Activated CD4-positive, alpha-beta T cell treated with anti-CD3 and anti-CD28 coated beads, Interleukin-2, amount 10 ng/mL, durations not matched to agents 7 days and 5 days (primary cell): ENCODE measurements around the gene DTNBP1. TPM values are rescaled to one million over a fixed set of nuclear protein-coding genes. Genes with fewer than 3 reads are reported as not detected.
A peak's percentile ranks its signal among the peaks of the same experiment; 100 is the strongest.

Experiments used
- CTCF ChIA-PET: fragments of 350-600 bp; sonication (Branson Sonifier 250); formaldehyde crosslinking; loops from one replicate; lab custom pipeline; 2021; ENCODE audit warnings: antibody characterized with exemption; lab: Charles Lee
- POLR2A ChIA-PET: fragments of 350-600 bp; sonication (Branson Sonifier 250); formaldehyde crosslinking; loops from one replicate; lab custom pipeline; 2021; ENCODE audit warnings: antibody characterized with exemption; lab: Charles Lee
- DNase-seq: peaks from one replicate; pipeline ENCODE4 v3.0.0-alpha.2; 2020
- H3K27ac Mint-ChIP-seq: one replicate; pipeline ENCODE4 v1.8.0; 2021; ENCODE audit warnings: mild to moderate bottlenecking, moderate library complexity, mixed read lengths
- H3K27me3 Mint-ChIP-seq: one replicate; pipeline ENCODE4 v1.8.0; 2021; ENCODE audit warnings: mixed read lengths
- H3K36me3 Mint-ChIP-seq: one replicate; pipeline ENCODE4 v1.8.0; 2021; ENCODE audit warnings: low read depth, mixed read lengths
- H3K4me1 Mint-ChIP-seq: one replicate; pipeline ENCODE4 v1.8.0; 2021; ENCODE audit warnings: mixed read lengths
- H3K4me3 Mint-ChIP-seq: one replicate; pipeline ENCODE4 v1.8.0; 2021; ENCODE audit warnings: mild to moderate bottlenecking, moderate library complexity, mixed read lengths
- H3K9me3 Mint-ChIP-seq: one replicate; pipeline ENCODE4 v1.8.0; 2021; ENCODE audit warnings: mixed read lengths
- total RNA-seq, 2 experiments: library from RNA; stranded (reverse); gene quantifications; one replicate each; pipeline ENCODE4 v1.2.3, GENCODE V29; 2021

Gene DTNBP1
- total RNA-seq, 2 experiments from 2014 or later, result 22.3 to 23.5 TPM

DNA sequence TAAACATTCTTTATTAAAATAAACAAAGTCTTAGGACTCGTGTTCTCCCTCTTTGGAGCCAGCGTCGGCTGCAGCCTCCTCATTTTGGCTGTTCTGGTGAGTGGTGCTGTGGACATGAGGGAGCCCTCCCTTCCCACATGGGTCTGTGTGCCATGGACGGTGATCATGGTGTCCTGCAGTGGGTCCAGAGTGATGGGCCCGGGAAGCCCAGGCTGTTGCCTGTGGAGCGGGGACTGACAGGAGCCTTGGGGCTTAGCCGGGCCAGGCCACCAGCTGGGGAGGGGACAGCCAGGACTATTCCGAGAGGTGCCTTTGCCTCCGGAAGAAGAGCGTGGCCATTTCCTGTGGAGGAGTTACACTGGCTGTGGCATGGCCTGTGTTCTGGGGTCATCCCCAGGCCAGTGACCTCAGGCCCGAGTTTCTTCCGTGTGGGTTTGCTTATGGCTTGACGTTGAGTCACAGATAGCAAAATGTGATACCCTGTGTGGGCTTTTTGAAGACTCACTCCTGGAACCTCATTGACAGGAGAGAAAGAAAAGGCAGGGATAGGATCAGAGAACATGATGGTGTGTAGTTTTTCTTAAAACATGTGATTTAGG, 153.4 kb downstream of the DTNBP1 start:
- Mint-ChIP-seq H3K27me3 (no peaks in the 10 kb centered on the region), H3K9me3 (no peaks in the 10 kb centered on the region), H3K27ac (no peak overlapping the region), H3K4me1 (peaks cover 1% of the 10 kb centered on the region), H3K4me3 (no peak overlapping the region), H3K36me3 (peaks cover 31% of the 10 kb centered on the region)
- ChIA-PET POLR2A (no interaction called here), CTCF (no interaction called here)
- no peak for DNase-seq

DNA sequence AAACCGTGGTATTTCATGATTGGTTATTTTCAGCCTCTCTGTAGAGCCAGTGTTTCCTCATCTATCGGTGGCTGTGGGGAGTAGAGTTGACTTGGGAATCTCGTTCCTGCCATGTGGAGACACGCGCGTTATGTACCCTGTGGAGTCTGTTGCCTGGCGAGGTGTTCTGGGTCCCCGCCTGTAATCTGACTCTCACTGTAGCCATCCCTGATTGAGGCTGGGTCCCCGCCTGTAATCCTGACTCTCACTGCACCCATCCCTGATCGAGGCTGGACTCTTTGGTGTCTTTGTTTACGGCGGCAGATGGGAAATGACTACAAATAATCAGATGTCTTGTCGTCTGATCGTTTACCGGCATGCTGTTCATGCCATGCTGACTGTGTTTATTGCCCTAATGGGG, 153.9 kb downstream of the DTNBP1 start:
- ChIA-PET CTCF (no interaction called here), POLR2A (no interaction called here)
- no peaks in the 10 kb centered on the region for H3K9me3 Mint-ChIP-seq
- H3K4me3 Mint-ChIP-seq, result no peak overlapping the region
- no peaks in the 10 kb centered on the region for H3K27me3 Mint-ChIP-seq
- H3K4me1 Mint-ChIP-seq, result no peaks in the 10 kb centered on the region
- H3K36me3 Mint-ChIP-seq, result peaks cover 26% of the 10 kb centered on the region
- no peak for DNase-seq
- H3K27ac Mint-ChIP-seq, result no peak overlapping the region

DNA sequence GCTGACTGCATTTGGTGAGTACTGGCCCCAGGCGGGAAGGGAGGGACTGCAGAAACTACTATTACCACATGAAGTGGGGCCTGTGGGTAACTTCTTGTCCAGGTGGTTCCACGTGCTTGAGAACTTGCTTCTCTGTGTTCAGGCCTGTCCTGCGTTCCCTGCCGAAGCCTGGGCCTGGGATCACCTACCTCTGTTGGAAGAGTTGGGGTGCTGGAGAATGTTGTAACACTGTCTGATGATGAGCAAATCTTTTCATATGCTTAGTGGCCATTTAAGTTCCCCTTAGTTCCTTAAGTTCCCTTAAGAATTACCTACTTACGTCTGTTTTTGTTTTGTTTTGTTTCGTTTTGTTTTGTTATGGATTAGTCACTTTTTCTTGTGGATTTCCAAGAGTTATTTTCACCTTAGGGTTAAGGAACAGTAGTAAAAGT, 154.4 kb downstream of the DTNBP1 start:
- no peaks in the 10 kb centered on the region for H3K9me3 Mint-ChIP-seq
- no peak for DNase-seq
- no peak overlapping the region for H3K4me3 Mint-ChIP-seq
- no peaks in the 10 kb centered on the region for H3K27me3 Mint-ChIP-seq
- ChIA-PET CTCF (no interaction called here), POLR2A (no interaction called here)
- no peaks in the 10 kb centered on the region for H3K4me1 Mint-ChIP-seq
- H3K27ac Mint-ChIP-seq, result no peak overlapping the region
- peaks cover 23% of the 10 kb centered on the region for H3K36me3 Mint-ChIP-seq

DNA sequence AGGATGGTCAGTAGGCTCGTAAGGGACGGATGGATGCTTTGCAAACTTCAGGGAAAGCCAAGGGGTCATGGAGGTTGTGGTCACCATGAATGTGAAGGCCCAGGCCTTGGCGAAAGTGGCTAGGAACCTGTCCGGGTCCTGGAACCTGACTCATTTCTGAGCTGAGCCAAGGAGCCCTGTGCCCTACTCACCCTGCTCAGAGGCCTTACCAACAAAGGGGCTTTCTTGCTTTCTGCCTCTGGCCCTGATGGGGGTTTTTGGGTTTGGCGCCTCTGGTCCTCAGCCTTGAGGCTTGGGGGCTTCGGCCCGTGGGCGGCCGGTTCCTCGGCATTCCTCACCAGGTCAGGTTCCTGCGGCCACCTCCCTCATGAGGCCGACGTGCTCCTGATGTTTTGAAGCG, 155.1 kb downstream of the DTNBP1 start:
- CTCF ChIA-PET, result no interaction called here
- POLR2A ChIA-PET, result no interaction called here
- H3K9me3 Mint-ChIP-seq, result no peaks in the 10 kb centered on the region
- H3K27ac Mint-ChIP-seq, result no peak overlapping the region
- H3K4me1 Mint-ChIP-seq, result no peaks in the 10 kb centered on the region
- peaks cover 18% of the 10 kb centered on the region for H3K36me3 Mint-ChIP-seq
- DNase-seq, result no peak
- H3K27me3 Mint-ChIP-seq, result no peaks in the 10 kb centered on the region
- H3K4me3 Mint-ChIP-seq, result no peak overlapping the region

DNA sequence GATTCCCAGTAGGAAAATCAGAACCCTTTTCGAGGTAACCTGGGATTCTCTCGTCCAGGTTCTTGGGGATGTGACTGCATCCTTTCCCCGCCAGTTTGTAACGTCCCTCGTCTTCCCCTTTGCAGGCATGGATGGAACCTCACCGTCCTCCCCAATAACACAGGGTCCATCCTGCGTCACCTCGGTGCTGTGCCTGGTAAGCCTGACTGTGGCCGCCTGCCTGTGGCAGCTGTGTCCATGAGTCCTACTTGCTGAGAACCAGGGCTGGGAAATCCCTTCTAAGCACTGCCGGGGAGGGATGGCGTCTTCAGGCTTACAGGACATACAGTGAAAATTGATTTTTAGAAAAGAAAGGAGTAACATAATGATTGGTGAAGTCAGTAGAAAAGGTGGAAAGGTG, 155.6 kb downstream of the DTNBP1 start:
- H3K36me3 Mint-ChIP-seq, result peaks cover 13% of the 10 kb centered on the region
- peak overlapping the region; percentile 2 for H3K27ac Mint-ChIP-seq
- POLR2A ChIA-PET, result no interaction called here
- CTCF ChIA-PET, result no interaction called here
- H3K27me3 Mint-ChIP-seq, result no peaks in the 10 kb centered on the region
- no peak overlapping the region for H3K4me3 Mint-ChIP-seq
- no peaks in the 10 kb centered on the region for H3K4me1 Mint-ChIP-seq
- no peak for DNase-seq
- H3K9me3 Mint-ChIP-seq, result no peaks in the 10 kb centered on the region

DNA sequence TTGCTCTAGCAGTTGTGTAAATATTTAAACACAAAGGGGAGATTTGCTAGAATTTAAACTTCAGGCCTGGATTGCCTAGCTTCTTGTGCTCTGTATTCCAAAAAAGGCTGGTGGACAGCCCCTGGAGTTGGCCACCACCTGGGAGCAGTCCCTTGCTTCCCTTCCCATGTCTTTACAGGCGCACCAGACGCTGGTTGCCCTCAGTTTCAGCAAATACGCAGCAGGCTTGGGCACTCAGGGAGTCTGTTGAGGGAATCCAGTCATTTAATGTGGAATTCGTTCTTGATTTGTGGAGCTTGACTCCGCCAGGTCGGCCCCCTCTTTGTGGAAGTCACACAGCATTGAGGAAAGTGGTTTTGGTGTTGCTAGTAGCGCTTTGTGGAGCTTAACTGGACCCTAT, 156.8 kb downstream of the DTNBP1 start:
- CTCF ChIA-PET, result interaction anchor here (0.7 kb wide), 1 partner anchor 101 kb away, joined by 3 read pairs; no protein-coding TSS in a partner anchor
- H3K36me3 Mint-ChIP-seq, result peaks cover 19% of the 10 kb centered on the region

DNA sequence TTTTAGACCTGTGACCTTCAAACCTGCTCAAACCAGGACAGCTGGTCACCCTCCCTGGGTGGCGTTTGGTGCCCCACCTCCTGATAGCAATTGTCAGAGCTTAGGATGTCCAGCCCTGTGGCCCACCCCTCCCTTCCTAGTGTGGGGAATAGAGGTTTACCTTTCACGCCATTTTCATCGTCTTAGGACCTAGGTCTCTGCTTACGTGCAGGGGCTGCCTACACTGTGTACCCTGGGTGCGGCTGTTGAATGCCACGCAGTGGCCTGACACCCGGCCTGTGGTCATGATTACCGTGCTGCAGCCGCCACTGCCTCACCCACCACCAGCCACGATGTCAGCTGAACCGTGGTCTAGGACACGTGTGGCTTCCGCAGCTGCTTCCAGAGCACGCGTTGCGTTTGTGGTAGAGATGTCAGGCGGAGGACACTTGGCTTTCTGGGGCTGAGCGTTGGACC, 157.3 kb downstream of the DTNBP1 start:
- ChIA-PET POLR2A (no interaction called here), CTCF (interaction anchor here (0.7 kb wide), 1 partner anchor 101 kb away, joined by 3 read pairs; no protein-coding TSS in a partner anchor)
- Mint-ChIP-seq H3K27me3 (no peaks in the 10 kb centered on the region), H3K4me1 (no peaks in the 10 kb centered on the region), H3K4me3 (no peak overlapping the region), H3K27ac (no peak overlapping the region), H3K36me3 (peaks cover 19% of the 10 kb centered on the region), H3K9me3 (no peaks in the 10 kb centered on the region)
- DNase-seq, result no peak

More for the DNA sequence above, 156.8 kb downstream of the DTNBP1 start:
- no peak for DNase-seq
- Mint-ChIP-seq H3K27me3 (no peaks in the 10 kb centered on the region), H3K27ac (no peak overlapping the region), H3K4me3 (no peak overlapping the region), H3K4me1 (no peaks in the 10 kb centered on the region), H3K9me3 (no peaks in the 10 kb centered on the region)
- POLR2A ChIA-PET, result no interaction called here

DNA sequence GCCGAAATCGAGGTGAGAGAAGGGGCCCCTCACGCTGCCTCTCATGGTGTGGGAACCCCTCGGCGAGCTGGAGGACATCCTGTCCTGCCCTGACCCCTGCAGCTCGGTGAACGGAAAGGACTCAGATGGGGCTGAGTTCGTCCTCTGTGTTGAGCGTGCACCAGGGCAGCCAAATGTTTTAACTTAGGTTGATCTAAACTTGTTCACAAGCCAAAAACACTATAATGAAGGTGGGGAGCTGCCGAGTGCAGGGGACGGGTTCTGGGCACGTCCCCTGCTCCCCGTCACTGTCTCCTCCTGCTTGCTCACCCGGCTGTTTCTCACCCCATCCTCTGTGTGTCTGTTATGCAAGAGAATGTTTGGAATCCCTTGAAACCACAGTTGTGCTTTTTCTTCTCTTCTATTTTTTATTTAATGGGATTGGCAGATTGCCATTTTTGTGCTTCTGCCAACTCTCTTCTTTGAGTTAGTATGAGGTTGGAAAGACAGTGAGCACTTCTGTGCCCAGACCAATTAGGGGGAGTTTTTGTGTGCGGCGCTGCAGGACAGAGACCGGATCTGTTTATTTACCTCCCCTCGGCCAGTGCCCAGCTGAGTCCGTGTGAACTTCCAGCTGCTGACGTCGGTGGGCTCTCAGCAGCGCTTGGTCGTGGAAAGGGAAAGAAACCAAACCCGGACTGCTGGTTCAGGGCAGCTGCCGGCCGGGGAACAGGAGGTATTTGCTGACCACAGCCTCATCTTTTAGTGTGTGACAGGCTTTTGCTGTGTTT, 158.1 kb downstream of the DTNBP1 start:
- CTCF ChIA-PET, result interaction anchor here (0.6 kb wide), 2 partner anchors 22 to 1002 kb away, joined by 4 to 6 read pairs; no protein-coding TSS in a partner anchor
- no peaks in the 10 kb centered on the region for H3K9me3 Mint-ChIP-seq
- H3K27me3 Mint-ChIP-seq, result no peaks in the 10 kb centered on the region
- no peak overlapping the region for H3K4me3 Mint-ChIP-seq
- H3K27ac Mint-ChIP-seq, result no peak overlapping the region
- POLR2A ChIA-PET, result no interaction called here
- peaks cover 18% of the 10 kb centered on the region for H3K36me3 Mint-ChIP-seq
- DNase-seq, result no peak
- no peaks in the 10 kb centered on the region for H3K4me1 Mint-ChIP-seq

DNA sequence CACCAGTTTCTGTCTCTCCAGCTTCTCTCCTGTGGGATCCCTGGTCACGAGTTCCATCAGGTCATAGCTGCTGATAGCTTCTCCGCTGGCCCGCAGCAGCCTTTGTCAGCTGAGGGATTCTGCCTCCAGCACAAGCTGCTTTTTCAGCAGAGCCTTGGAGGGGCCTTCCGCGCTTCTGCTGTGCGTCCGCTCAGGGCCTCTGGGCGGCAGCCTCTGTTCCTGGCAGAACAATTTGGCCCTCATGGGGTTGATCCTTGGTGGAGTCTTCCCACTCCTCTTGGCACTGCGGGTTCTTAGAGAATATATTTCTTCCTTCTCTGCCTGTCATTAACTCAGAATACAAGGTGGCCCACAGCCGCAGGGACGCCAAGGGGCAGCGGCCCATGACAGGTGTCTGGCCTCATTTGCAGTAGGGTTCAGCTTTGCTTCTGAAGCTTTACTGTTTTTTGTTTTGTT, 158.8 kb downstream of the DTNBP1 start:
- Mint-ChIP-seq H3K27me3 (no peaks in the 10 kb centered on the region), H3K9me3 (no peaks in the 10 kb centered on the region), H3K4me3 (no peak overlapping the region), H3K27ac (no peak overlapping the region), H3K36me3 (peaks cover 16% of the 10 kb centered on the region), H3K4me1 (no peaks in the 10 kb centered on the region)
- no peak for DNase-seq
- CTCF ChIA-PET, result interaction anchor here (1.2 kb wide), 1 partner anchor 19 kb away, joined by 3 read pairs; no protein-coding TSS in a partner anchor
- POLR2A ChIA-PET, result no interaction called here

DNA sequence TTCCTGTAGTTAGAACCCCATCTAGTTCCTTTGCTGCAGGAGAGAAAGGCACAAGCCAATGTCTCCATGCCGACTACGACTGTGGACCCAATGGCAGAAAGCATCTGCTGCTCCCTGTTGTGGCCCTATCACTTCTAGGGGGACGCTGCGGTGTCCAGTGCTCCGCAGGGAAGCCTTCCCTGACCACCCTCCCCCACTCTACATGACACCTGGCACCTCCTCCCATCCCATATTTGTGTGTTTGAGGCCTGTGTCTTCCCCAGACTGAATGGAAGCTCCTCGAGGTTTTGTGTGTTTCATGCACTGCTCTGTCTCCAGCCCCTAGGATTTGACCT, 159.5 kb downstream of the DTNBP1 start:
- H3K27ac Mint-ChIP-seq, result no peak overlapping the region
- H3K9me3 Mint-ChIP-seq, result no peaks in the 10 kb centered on the region
- CTCF ChIA-PET, result interaction anchor here (1.2 kb wide), 1 partner anchor 20 kb away, joined by 3 read pairs; no protein-coding TSS in a partner anchor
- H3K36me3 Mint-ChIP-seq, result peaks cover 16% of the 10 kb centered on the region
- no peak for DNase-seq
- no peak overlapping the region for H3K4me3 Mint-ChIP-seq
- H3K4me1 Mint-ChIP-seq, result no peaks in the 10 kb centered on the region
- no peaks in the 10 kb centered on the region for H3K27me3 Mint-ChIP-seq
- POLR2A ChIA-PET, result no interaction called here

DNA sequence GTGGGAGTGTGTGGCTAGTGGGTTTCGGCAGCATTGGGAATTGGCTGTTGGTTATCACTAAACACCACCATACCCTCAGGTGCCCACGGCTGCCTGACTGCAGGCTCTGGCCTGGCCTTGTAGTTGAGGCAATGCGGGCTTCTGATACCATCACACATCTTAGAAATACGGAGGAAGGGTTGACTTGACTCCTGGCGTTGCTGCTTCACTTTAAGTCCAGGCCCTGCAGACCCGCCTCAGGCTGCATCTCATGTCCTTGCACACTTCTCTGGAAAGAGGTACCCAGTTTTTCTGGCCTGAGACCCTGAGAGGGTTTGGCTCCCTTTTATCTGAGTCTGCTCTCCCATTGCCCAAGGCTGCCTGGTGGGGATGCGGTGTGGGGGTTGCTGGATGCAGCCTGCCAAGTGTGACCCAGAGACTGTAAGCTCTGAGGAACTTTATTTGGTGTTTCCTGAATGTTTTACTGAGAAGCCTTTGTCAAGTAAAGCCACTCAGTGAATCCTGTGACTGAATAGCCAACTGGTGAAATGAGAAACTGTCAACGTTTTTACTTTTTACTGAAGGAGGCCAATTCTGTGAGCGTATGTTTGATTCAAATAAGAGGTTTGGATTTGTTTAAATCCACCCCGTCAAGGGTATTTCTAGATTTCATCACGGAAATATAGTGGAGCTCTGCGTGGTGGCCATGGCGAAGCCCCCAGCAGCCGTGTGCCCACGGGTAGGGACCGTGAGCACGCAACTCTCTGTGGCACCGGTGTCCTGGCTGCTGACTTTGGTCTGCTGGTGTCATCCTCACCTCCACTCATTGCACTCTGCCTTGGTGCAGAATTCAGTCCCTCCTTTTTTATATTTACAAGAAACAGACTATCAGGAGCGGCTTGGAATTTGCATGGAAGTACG, 160.1 kb downstream of the DTNBP1 start:
- H3K36me3 Mint-ChIP-seq, result peaks cover 14% of the 10 kb centered on the region
- H3K4me3 Mint-ChIP-seq, result no peak overlapping the region
- CTCF ChIA-PET, result no interaction called here
- POLR2A ChIA-PET, result no interaction called here
- no peaks in the 10 kb centered on the region for H3K27me3 Mint-ChIP-seq
- DNase-seq, result no peak
- H3K27ac Mint-ChIP-seq, result no peak overlapping the region
- H3K9me3 Mint-ChIP-seq, result no peaks in the 10 kb centered on the region
- no peaks in the 10 kb centered on the region for H3K4me1 Mint-ChIP-seq

DNA sequence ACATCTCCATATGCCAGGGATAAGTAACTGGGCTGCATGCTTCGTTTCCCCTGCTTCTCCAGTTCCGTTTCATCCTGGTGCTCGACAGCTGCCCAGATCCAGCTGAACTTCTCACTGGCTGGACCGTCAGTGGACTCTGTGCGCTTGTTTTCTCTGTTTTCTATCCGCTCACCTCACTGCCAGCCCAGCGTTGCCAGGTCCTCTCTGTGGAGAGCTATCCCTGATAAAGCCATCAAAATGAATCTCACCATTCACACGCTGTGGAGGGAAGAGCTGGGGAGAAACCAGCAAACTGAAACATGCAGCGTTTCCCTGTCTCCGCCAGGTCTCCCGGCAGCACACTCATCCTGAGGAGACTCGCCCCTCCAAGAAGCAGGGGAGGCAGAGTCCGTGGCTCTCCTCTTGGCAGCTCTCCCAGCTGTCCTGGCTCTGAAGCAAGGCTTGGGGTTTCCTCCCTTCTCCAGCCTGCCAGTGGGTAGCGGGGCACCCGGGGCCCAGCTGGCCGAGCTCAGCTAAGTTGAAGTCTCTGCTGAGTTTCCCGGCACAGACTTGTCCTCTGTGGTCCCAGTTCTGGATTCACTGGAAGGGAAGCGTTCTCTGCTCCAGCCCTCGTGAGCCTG, 160.9 kb downstream of the DTNBP1 start:
- H3K27ac Mint-ChIP-seq, result no peak overlapping the region
- no peaks in the 10 kb centered on the region for H3K4me1 Mint-ChIP-seq
- H3K4me3 Mint-ChIP-seq, result no peak overlapping the region
- DNase-seq, result no peak
- POLR2A ChIA-PET, result no interaction called here
- CTCF ChIA-PET, result no interaction called here
- no peaks in the 10 kb centered on the region for H3K9me3 Mint-ChIP-seq
- H3K36me3 Mint-ChIP-seq, result peaks cover 13% of the 10 kb centered on the region
- H3K27me3 Mint-ChIP-seq, result no peaks in the 10 kb centered on the region
